SU-DHL-6 (cell line): ENCODE measurements around the gene CLSTN2.

Source experiments
- H2AFZ ChIP-seq: fragments of 200-600 bp; sonication (generic); 2 replicates; pipeline ENCODE4 v1.6.1; 2014; ENCODE audit warnings: low read depth, mild to moderate bottlenecking, moderate library complexity, mixed read lengths, antibody characterized with exemption, low read length; ENCODE audit not compliant: severe bottlenecking
- H3F3A ChIP-seq: fragments of 200-600 bp; shearing (Covaris generic); 2 replicates; pipeline ENCODE4 v1.6.0; 2016; ENCODE audit warnings: antibody characterized with exemption, mild to moderate bottlenecking; ENCODE audit not compliant: insufficient read depth
- H3K27ac ChIP-seq: fragments of 200-600 bp; sonication (generic); 2 replicates; pipeline ENCODE4 v1.5.1; 2016; ENCODE audit warnings: low read depth, mild to moderate bottlenecking, low read length, moderate library complexity, mixed read lengths
- H3K27me3 ChIP-seq: fragments of 200-600 bp; sonication (generic), shearing (Covaris generic); 2 replicates; pipeline ENCODE4 v1.6.0; 2014; ENCODE audit warnings: mild to moderate bottlenecking, low read length
- H3K36me3 ChIP-seq: fragments of 200-600 bp; sonication (generic); 2 replicates; pipeline ENCODE4 v1.6.1; 2014; ENCODE audit warnings: mild to moderate bottlenecking, low read length, mixed read lengths
- H3K4me2 ChIP-seq: fragments of 300-600, 200-600 bp; shearing (Covaris generic), sonication (generic); 2 replicates; pipeline ENCODE4 v1.6.0; 2014; ENCODE audit warnings: low read length, low read depth, mild to moderate bottlenecking; ENCODE audit not compliant: poor library complexity, severe bottlenecking
- H3K4me3 ChIP-seq: fragments of 200-600 bp; sonication (generic); 2 replicates; pipeline ENCODE4 v1.5.1; 2014; ENCODE audit warnings: antibody characterized with exemption, low read length, mild to moderate bottlenecking, mixed read lengths; ENCODE audit not compliant: insufficient read depth, poor library complexity, severe bottlenecking
- H3K79me2 ChIP-seq: fragments of 200-600 bp; sonication (generic); 2 replicates; pipeline ENCODE4 v1.6.1; 2014; ENCODE audit warnings: mild to moderate bottlenecking, low read length, moderate library complexity; ENCODE audit not compliant: insufficient read depth
- H3K9ac ChIP-seq: fragments of 200-600 bp; sonication (generic); 2 replicates; pipeline ENCODE4 v1.7.0; 2014; ENCODE audit warnings: mild to moderate bottlenecking, low read length
- H3K9me2 ChIP-seq: fragments of 200-600 bp; sonication (generic); replicated peaks from 2 replicates; pipeline ENCODE4 v1.6.1; 2014; ENCODE audit warnings: low read length; ENCODE audit not compliant: insufficient read depth
- H3K9me3 ChIP-seq: fragments of 200-600 bp; sonication (generic); 2 replicates; pipeline ENCODE4 v1.6.1; 2014; ENCODE audit warnings: low read length, mixed read lengths; ENCODE audit not compliant: insufficient read depth
- H4K20me1 ChIP-seq: fragments of 200-600 bp; sonication (generic); 2 replicates; pipeline ENCODE4 v1.6.1; 2014; ENCODE audit warnings: low read depth, mild to moderate bottlenecking, antibody characterized with exemption, low read length, moderate library complexity, mixed read lengths
- EZH2phosphoT487 ChIP-seq: fragments of 200-600 bp; sonication (generic), shearing (Covaris generic); conservative IDR thresholded peaks from 2 replicates; pipeline ENCODE4 v1.6.1; 2018; ENCODE audit warnings: mild to moderate bottlenecking, antibody characterized with exemption, low read length, moderate library complexity, mixed read lengths
- TF ChIP-seq, protein P1 (sequence below): fragments of 200-600 bp; sonication (generic); IDR thresholded peaks from one replicate; pipeline ENCODE4 v1.5.1; 2017; ENCODE audit warnings: antibody characterized with exemption, mild to moderate bottlenecking, low read length, moderate library complexity; ENCODE audit not compliant: insufficient read depth, poor library complexity, severe bottlenecking

CLSTN2 gene

DNA sequence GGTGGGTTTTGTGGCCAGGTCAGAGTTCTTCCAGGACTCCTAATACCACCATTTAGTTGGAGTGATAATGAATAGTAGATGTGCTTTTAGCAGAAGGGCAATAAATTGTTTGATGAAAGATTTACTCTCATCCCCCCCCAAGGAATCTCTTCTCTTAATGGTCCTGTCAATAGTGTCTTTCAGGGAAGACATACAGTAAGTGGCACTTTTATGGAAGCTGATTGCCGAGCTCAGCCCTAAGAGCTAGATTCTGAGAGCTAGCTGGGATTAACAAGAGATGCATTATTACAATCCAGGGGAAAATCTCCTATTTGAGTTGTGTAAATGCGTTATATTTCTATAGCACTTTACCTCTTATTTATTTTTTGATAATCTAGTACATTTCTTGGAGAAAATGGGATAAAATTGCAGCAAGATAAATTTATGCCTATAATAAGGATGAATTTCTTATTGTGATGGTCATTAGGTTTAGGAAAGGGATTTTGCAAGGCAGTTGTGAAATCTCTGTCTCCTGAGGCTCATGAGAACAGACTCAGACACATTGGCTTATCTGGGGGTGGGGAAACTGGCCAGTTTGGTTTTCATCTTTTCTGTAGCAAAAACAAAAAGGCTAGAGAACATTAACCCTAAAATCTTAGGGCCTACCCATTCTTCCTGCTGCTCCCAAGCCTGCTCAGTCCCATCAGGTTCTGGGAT is 41.6 kb upstream of the CLSTN2 start:
- H3K9me3 ChIP-seq = no peaks in the 10 kb centered on the region
- no peak overlapping the region for H3K27ac ChIP-seq
- H3K4me2 ChIP-seq = no peak overlapping the region
- H3K79me2 ChIP-seq = no peaks in the 10 kb centered on the region
- H3K27me3 ChIP-seq = no peaks in the 10 kb centered on the region
- no peak overlapping the region for H3K4me3 ChIP-seq
- no peaks in the 10 kb centered on the region for H3K36me3 ChIP-seq
- no peaks in the 10 kb centered on the region for H3F3A ChIP-seq
- H4K20me1 ChIP-seq = no peaks in the 10 kb centered on the region
- no peaks in the 10 kb centered on the region for H3K9me2 ChIP-seq
- no peak overlapping the region for H2AFZ ChIP-seq
- H3K9ac ChIP-seq = no peak overlapping the region
- TF ChIP-seq, protein P1, sequence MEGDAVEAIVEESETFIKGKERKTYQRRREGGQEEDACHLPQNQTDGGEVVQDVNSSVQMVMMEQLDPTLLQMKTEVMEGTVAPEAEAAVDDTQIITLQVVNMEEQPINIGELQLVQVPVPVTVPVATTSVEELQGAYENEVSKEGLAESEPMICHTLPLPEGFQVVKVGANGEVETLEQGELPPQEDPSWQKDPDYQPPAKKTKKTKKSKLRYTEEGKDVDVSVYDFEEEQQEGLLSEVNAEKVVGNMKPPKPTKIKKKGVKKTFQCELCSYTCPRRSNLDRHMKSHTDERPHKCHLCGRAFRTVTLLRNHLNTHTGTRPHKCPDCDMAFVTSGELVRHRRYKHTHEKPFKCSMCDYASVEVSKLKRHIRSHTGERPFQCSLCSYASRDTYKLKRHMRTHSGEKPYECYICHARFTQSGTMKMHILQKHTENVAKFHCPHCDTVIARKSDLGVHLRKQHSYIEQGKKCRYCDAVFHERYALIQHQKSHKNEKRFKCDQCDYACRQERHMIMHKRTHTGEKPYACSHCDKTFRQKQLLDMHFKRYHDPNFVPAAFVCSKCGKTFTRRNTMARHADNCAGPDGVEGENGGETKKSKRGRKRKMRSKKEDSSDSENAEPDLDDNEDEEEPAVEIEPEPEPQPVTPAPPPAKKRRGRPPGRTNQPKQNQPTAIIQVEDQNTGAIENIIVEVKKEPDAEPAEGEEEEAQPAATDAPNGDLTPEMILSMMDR = no peak
- no peak for TF ChIP-seq EZH2phosphoT487

DNA sequence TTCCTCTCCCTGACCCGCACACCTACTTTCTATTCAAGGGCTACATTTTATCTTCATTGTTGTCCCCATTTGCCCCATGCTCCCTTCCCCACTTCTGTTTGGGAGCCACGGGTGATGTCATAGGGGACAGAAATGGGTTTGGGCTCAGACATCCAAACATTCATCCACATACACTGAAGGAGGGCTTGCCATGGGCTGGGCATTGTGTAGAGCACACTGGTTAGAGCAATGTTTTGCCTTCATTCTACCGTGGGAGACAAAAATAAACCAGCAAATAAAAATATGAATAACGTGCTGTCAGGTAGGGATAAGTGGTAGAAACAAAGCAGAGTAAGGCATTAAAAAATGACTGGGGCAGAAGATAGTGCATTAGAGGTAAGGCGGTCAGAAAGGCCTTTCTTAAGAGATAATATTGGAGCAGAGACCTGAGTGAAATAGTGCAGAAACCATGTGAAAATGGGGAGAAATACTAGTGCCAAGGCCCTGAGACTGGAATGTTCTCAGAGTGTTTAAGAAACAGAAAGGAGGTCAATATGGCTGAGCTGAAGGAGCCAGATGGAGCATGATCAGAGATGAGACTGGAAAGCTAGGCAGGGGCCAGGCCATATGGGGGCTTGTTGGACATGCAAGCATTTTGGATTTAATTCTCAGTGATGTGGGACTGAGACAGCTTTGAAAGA is 40.9 kb upstream of the CLSTN2 start:
- Histone ChIP-seq H3K4me2 (no peak overlapping the region), H3K9me2 (0 out of 2 replicates have a peak, but pooled peaks cover under 1% of the 10 kb centered on the region), H3K27me3 (no peaks in the 10 kb centered on the region), H2AFZ (no peak overlapping the region), H3K79me2 (no peaks in the 10 kb centered on the region), H3K27ac (no peak overlapping the region), H4K20me1 (no peaks in the 10 kb centered on the region), H3K4me3 (no peak overlapping the region), H3K9me3 (no peaks in the 10 kb centered on the region), H3K36me3 (no peaks in the 10 kb centered on the region), H3K9ac (no peak overlapping the region), H3F3A (no peaks in the 10 kb centered on the region)
- TF ChIP-seq, protein P1 = no peak
- TF ChIP-seq EZH2phosphoT487 = no peak

DNA sequence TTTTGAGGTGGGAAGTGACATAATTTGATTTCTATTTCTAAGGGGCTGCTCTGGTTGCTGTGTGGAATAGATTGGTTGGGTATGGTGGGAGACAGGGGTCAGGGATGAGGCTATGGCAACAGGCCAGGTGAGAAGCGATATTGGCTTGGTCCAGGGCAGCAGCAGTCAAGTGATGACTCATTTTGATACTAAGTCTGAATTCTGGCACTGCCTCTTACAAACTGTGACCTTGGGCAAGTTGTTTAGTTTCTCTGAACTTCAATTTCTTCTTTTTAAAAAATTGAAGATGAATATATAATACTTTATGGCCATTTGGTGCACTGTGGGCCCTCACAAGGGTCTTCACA is 40.4 kb upstream of the CLSTN2 start:
- no peaks in the 10 kb centered on the region for H3K36me3 ChIP-seq
- no peak overlapping the region for H3K4me3 ChIP-seq
- H3K79me2 ChIP-seq = no peaks in the 10 kb centered on the region
- H3K27ac ChIP-seq = no peak overlapping the region
- H3K9ac ChIP-seq = no peak overlapping the region
- no peaks in the 10 kb centered on the region for H3K9me3 ChIP-seq
- H3F3A ChIP-seq = no peaks in the 10 kb centered on the region
- TF ChIP-seq EZH2phosphoT487 = no peak
- TF ChIP-seq, protein P1 = no peak
- H3K27me3 ChIP-seq = no peaks in the 10 kb centered on the region
- H3K4me2 ChIP-seq = no peak overlapping the region
- no peaks in the 10 kb centered on the region for H4K20me1 ChIP-seq
- H3K9me2 ChIP-seq = 0 out of 2 replicates have a peak, but pooled peaks cover 3% of the 10 kb centered on the region
- no peak overlapping the region for H2AFZ ChIP-seq
